HEK293T (cell line): ENCODE data around the gene CAMK2A.

ENCODE experiments used
- BHLHE40 ChIP-seq: fragments of 450-650 bp; IDR thresholded peaks from 2 replicates; pipeline ENCODE4 v1.6.1; 2016; ENCODE audit warnings: mild to moderate bottlenecking, moderate library complexity, borderline replicate concordance
- CTBP1 ChIP-seq: fragments of 450-650 bp; IDR thresholded peaks from 2 replicates; pipeline ENCODE4 v1.6.1; 2016; ENCODE audit warnings: borderline replicate concordance
- ELF4 ChIP-seq: fragments of 450-650 bp; IDR thresholded peaks from 2 replicates; pipeline ENCODE4 v1.6.1; 2017; ENCODE audit warnings: antibody characterized with exemption
- FOXA1 ChIP-seq: fragments of 450-650 bp; IDR thresholded peaks from 2 replicates; pipeline ENCODE4 v1.6.1; 2016; ENCODE audit warnings: mild to moderate bottlenecking
- FOXM1 ChIP-seq: fragments of 450-650 bp; IDR thresholded peaks from 2 replicates; pipeline ENCODE4 v1.6.1; 2017; ENCODE audit warnings: mild to moderate bottlenecking, borderline replicate concordance
- HDGF ChIP-seq: fragments of 450-650 bp; IDR thresholded peaks from 2 replicates; pipeline ENCODE4 v1.6.1; 2017; ENCODE audit warnings: antibody characterized with exemption, borderline replicate concordance
- LEF1 ChIP-seq: fragments of 450-650 bp; IDR thresholded peaks from 2 replicates; pipeline ENCODE4 v1.6.1; 2017; ENCODE audit warnings: mild to moderate bottlenecking, borderline replicate concordance
- PKNOX1 ChIP-seq: fragments of 450-650 bp; IDR thresholded peaks from 2 replicates; pipeline ENCODE4 v1.6.1; 2016
- SP1 ChIP-seq: fragments of 450-650 bp; IDR thresholded peaks from 2 replicates; pipeline ENCODE4 v1.6.1; 2017
- SUZ12 ChIP-seq: fragments of 450-650 bp; IDR thresholded peaks from 2 replicates; pipeline ENCODE4 v1.6.1; 2016; ENCODE audit warnings: mild to moderate bottlenecking
- TARDBP ChIP-seq: fragments of 450-650 bp; IDR thresholded peaks from 2 replicates; pipeline ENCODE4 v1.6.1; 2016
- ZNF384 ChIP-seq: fragments of 450-650 bp; IDR thresholded peaks from 2 replicates; pipeline ENCODE4 v1.6.1; 2016

DNA sequence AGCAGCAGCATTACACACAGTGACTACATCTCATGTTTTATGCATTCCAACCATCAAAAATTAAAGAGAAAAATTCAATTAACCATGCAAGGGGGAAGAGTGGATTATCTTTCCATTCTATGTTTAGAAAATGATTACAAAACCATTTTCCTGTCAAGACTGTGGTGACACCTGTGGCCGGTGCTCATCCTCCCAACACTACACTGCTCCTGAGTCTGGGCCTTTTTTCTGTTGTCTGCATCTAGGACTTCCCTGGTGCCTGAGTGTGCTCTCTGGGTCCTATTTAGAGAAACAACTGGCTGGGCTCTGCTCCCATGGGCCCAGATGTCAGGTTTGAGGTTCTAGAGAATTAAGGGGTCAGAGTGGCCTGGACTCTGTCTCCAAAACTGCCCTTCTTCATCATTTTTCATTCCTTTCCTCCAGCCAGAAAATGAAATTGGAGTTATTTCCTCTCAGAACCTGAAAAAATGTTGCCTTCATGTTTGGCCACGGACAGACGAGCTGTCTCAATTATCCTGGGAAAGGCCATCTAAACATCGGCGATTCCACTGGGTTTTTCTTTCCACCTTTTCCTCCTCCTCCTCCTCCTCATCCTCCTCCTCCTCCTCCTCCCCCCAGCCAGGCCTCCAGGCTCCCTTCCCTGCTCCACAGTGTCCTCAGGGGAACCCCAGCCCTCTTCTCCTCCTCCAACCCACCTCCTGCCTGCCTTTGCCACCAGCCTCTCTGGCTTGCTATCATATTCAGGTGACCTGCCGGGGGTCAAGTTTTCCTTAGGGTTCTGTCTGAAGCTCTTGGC is 24.5 kb upstream of the CAMK2A start:
- no peak for TF ChIP-seq BHLHE40
- TF ChIP-seq TARDBP = no peak
- TF ChIP-seq FOXA1 = no peak
- no peak for TF ChIP-seq HDGF
- no peak for TF ChIP-seq FOXM1
- TF ChIP-seq ZNF384 = no peak
- TF ChIP-seq PKNOX1 = no peak
- TF ChIP-seq CTBP1 = no peak
- TF ChIP-seq ELF4 = no peak
- TF ChIP-seq SP1 = no peak
- no peak for TF ChIP-seq LEF1
- TF ChIP-seq SUZ12 = no peak
